Activated CD8-positive, alpha-beta memory T cell treated with anti-CD3 and anti-CD28 coated beads, Interleukin-2, amount 50 U/mL, for 1 hour (primary cell): ENCODE measurements around the gene SUPT6H.

Experiments
- DNase-seq: peaks from one replicate; pipeline ENCODE4 v3.0.0-alpha.2; 2020; ENCODE audit errors: extremely low read depth

The SUPT6H gene

GRCh38 chr17:28661635-28662526 lies at the start of gene SUPT6H, which contains the start of gene SDF2:
Gene SUPT6H (plus strand): TSS chr17:28662205. CDS start chr17:28673402, 11,197 bp downstream.
Gene SDF2 (minus strand): TSS chr17:28661906. CDS start chr17:28661876, 30 bp downstream.
- DNase-seq: peak; percentile 82

- no peak for DNase-seq
These were observed 49.5 kb upstream of the SUPT6H start for GRCh38 chr17:28612531-28612930.

- no peak for DNase-seq
These were observed 48.8 kb upstream of the SUPT6H start for GRCh38 chr17:28612936-28613872.

- DNase-seq: no peak
These were observed 48.0 kb upstream of the SUPT6H start, which contains the start of gene RSKR for GRCh38 chr17:28613931-28614381. Gene RSKR (minus strand): TSS chr17:28614185. CDS start chr17:28614161, 24 bp downstream.

- DNase-seq: no peak
These were observed 46.6 kb upstream of the SUPT6H start for GRCh38 chr17:28615260-28615940.

GRCh38 chr17:28616281-28616680 lies 45.7 kb upstream of the SUPT6H start:
- DNase-seq: no peak

- no peak for DNase-seq
These were observed 43.5 kb upstream of the SUPT6H start for GRCh38 chr17:28618464-28618863.

GRCh38 chr17:28620010-28620409 lies 42.0 kb upstream of the SUPT6H start:
- DNase-seq: no peak

- DNase-seq: no peak
These were observed 39.8 kb upstream of the SUPT6H start for GRCh38 chr17:28622186-28622585.

GRCh38 chr17:28623696-28624095 lies 38.3 kb upstream of the SUPT6H start:
- no peak for DNase-seq

GRCh38 chr17:28624148-28624547 lies 37.9 kb upstream of the SUPT6H start:
- DNase-seq: no peak

- no peak for DNase-seq
These were observed 35.2 kb upstream of the SUPT6H start for GRCh38 chr17:28626818-28627217.

GRCh38 chr17:28634206-28634865 lies 27.7 kb upstream of the SUPT6H start:
- DNase-seq: no peak

- no peak for DNase-seq
These were observed 26.5 kb upstream of the SUPT6H start for GRCh38 chr17:28635506-28635905.

- no peak for DNase-seq
These were observed 20.4 kb upstream of the SUPT6H start for GRCh38 chr17:28641579-28641978.

GRCh38 chr17:28643983-28644786 lies 17.8 kb upstream of the SUPT6H start:
- DNase-seq: no peak

GRCh38 chr17:28644787-28645575 lies 17.0 kb upstream of the SUPT6H start, which contains the start of gene BLTP2:
Gene BLTP2 (minus strand): TSS chr17:28645158. CDS start chr17:28645056, 102 bp downstream.
- peak; percentile 82 for DNase-seq

- no peak for DNase-seq
These were observed 16.4 kb upstream of the SUPT6H start for GRCh38 chr17:28645576-28645939.

- no peak for DNase-seq
These were observed 15.8 kb upstream of the SUPT6H start for GRCh38 chr17:28646039-28646754.
